HCT116 (cell line): Measurements from ENCODE around the gene MROH8. TPM values are rescaled to one million over a fixed set of nuclear protein-coding genes. Genes with fewer than 3 reads are reported as not detected.

Source experiments
- ATAC-seq: fragments of 200-7000 bp; cut with Tn5 transposase; 2 replicates; pipeline ENCODE4 v1.9.1; 2020; ENCODE audit warnings: mild to moderate bottlenecking, moderate library complexity
- BruUV-seq: library from RNA; stranded (reverse); fragments of 400-500 nt; replicated peaks from 2 replicates; lab custom pipeline; 2021; lab: Mats Ljungman, UMichigan
- CTCF ChIA-PET: fragments of 300-600 bp; sonication (Branson Sonifier 250); formaldehyde crosslinking; loops from one replicate; lab custom pipeline; 2021; ENCODE audit warnings: antibody characterized with exemption; lab: Charles Lee
- POLR2A ChIA-PET: fragments of 300-600, 350-600 bp; sonication (Branson Sonifier 250); formaldehyde crosslinking; loops from one replicate; lab custom pipeline; 2021; ENCODE audit warnings: antibody characterized with exemption; lab: Charles Lee
- RAD21 ChIA-PET, 2 experiments: fragments of 300-600 bp; sonication (Branson Sonifier 250); formaldehyde crosslinking; loops; one replicate each; lab custom pipeline; 2023; ENCODE audit warnings: low total read pairs in 2 of 2; ENCODE audit not compliant: uncharacterized antibody in 2 of 2, unreplicated experiment in 2 of 2, low non-redundant PET in 1 of 2; lab: Charles Lee
- DNase-seq: peaks from one replicate; pipeline ENCODE4 v3.0.0-alpha.2; 2010; ENCODE audit warnings: low read depth, low spot score
- H2AFZ ChIP-seq: fragments of 200-600 bp; shearing (Covaris generic), sonication (generic); 2 replicates; pipeline ENCODE4 v1.6.1; 2017; ENCODE audit warnings: low read depth, mixed run types, mixed read lengths, antibody characterized with exemption, low read length; ENCODE audit not compliant: poor library complexity, severe bottlenecking
- H3K27ac ChIP-seq: 2 replicates; pipeline ENCODE4 v1.5.1; 2012; ENCODE audit warnings: low read depth, low read length
- H3K27me3 ChIP-seq: fragments of 200-600 bp; sonication (generic); 2 replicates; pipeline ENCODE4 v1.6.1; 2016; ENCODE audit warnings: mixed run types, low read length, mixed read lengths; ENCODE audit not compliant: insufficient read depth
- H3K36me3 ChIP-seq, 2 experiments: fragments of 200-500 bp in 1 of 2; fragments of 200-600 bp in 1 of 2; sonication (Bioruptor generic) in 1 of 2; sonication (generic) in 1 of 2; 2 replicates each; pipeline versions ENCODE4 v1.5.1 to v1.6.1; 2014 to 2016; ENCODE audit warnings: low read length in 2 of 2, inconsistent platforms in 1 of 2, mixed read lengths in 1 of 2, mixed run types in 1 of 2; ENCODE audit not compliant: insufficient read depth in 2 of 2, control insufficient read depth in 1 of 2
- H3K4me1 ChIP-seq, 2 experiments: fragments of 200-600 bp in 1 of 2; sonication (generic) in 1 of 2; 2 replicates each; pipeline versions ENCODE4 v1.5.1 to v1.6.1; 2012 to 2017; ENCODE audit warnings: low read length in 2 of 2, inconsistent platforms in 1 of 2, mild to moderate bottlenecking in 1 of 2, mixed read lengths in 1 of 2, mixed run types in 1 of 2, moderate library complexity in 1 of 2; ENCODE audit not compliant: insufficient read depth in 2 of 2, control insufficient read depth in 1 of 2
- H3K4me2 ChIP-seq: fragments of 200-600 bp; sonication (generic); 2 replicates; pipeline ENCODE4 v1.6.1; 2017; ENCODE audit warnings: mixed run types, low read length, mixed read lengths
- H3K4me3 ChIP-seq, 2 experiments: fragments of 200-600 bp in 1 of 2; sonication (generic) in 1 of 2; replicated peaks in 1 of 2; 2 replicates each; pipeline ENCODE4 v1.5.1; 2011 to 2016; ENCODE audit warnings: low read length in 2 of 2, control low read depth in 1 of 2, low read depth in 1 of 2, mild to moderate bottlenecking in 1 of 2, mixed read lengths in 1 of 2, mixed run types in 1 of 2
- H3K79me2 ChIP-seq: fragments of 200-600 bp; sonication (generic); 2 replicates; pipeline ENCODE4 v1.6.1; 2017; ENCODE audit warnings: mild to moderate bottlenecking, mixed run types, low read length, moderate library complexity, mixed read lengths; ENCODE audit not compliant: insufficient read depth
- H3K9ac ChIP-seq: fragments of 200-600 bp; sonication (generic); 2 replicates; pipeline ENCODE4 v1.6.1; 2016; ENCODE audit warnings: low read length, mixed read lengths
- H3K9me2 ChIP-seq: fragments of 200-600 bp; sonication (generic), shearing (Covaris generic); 2 replicates; pipeline ENCODE4 v1.6.1; 2017; ENCODE audit warnings: mixed run types, mild to moderate bottlenecking, moderate library complexity; ENCODE audit not compliant: insufficient read depth
- H3K9me3 ChIP-seq, 2 experiments: fragments of 200-500 bp in 1 of 2; fragments of 200-600 bp in 1 of 2; sonication (Bioruptor generic) in 1 of 2; sonication (generic) in 1 of 2; 2 replicates each; pipeline ENCODE4 v1.6.1; 2014 to 2017; ENCODE audit warnings: low read length in 2 of 2, mixed read lengths in 2 of 2, inconsistent platforms in 1 of 2, low read depth in 1 of 2, mild to moderate bottlenecking in 1 of 2, mixed run types in 1 of 2, moderate library complexity in 1 of 2; ENCODE audit not compliant: control insufficient read depth in 1 of 2, insufficient read depth in 1 of 2
- H4K20me1 ChIP-seq: fragments of 200-600 bp; sonication (generic), shearing (Covaris generic); 2 replicates; pipeline ENCODE4 v1.6.1; 2017; ENCODE audit warnings: mixed run types, mild to moderate bottlenecking, moderate library complexity; ENCODE audit not compliant: insufficient read depth
- EZH2 ChIP-seq: fragments of 200-600 bp; sonication (generic); IDR thresholded peaks from 2 replicates; pipeline ENCODE4 v1.6.1; 2017; ENCODE audit warnings: antibody characterized with exemption, mixed run types
- EZH2phosphoT487 ChIP-seq: fragments of 200-600 bp; IDR thresholded peaks from 2 replicates; pipeline ENCODE4 v1.6.1; 2018; ENCODE audit warnings: antibody characterized with exemption, borderline replicate concordance
- FOSL1 ChIP-seq: IDR thresholded peaks from 2 replicates; pipeline ENCODE4 v1.6.1; 2012; ENCODE audit warnings: low read depth
- SRF ChIP-seq: IDR thresholded peaks from 2 replicates; pipeline ENCODE4 v1.6.1; 2012; ENCODE audit warnings: low read depth
- YY1 ChIP-seq: IDR thresholded peaks from 2 replicates; pipeline ENCODE4 v1.6.1; 2011; ENCODE audit warnings: low read length, low read depth, moderate library complexity, mild to moderate bottlenecking; ENCODE audit not compliant: insufficient replicate concordance; ENCODE audit errors: extremely low read depth
- ZFX ChIP-seq: fragments of 450-650 bp; IDR thresholded peaks from 2 replicates; pipeline ENCODE4 v1.6.1; 2017
- intact Hi-C: fragments of 100-400 bp; cut with micrococcal nuclease; formaldehyde crosslinking; loops from 2 replicates; pipeline ENCODE4 v1.10.0; 2022
- total RNA-seq: library from RNA; stranded (reverse); gene quantifications from one replicate; pipeline ENCODE4 v1.2.1, GENCODE V29; 2021; ENCODE audit not compliant: unreplicated experiment
- TF ChIP-seq, protein P1 (sequence below): IDR thresholded peaks from 2 replicates; pipeline ENCODE4 v1.6.1; 2011; ENCODE audit warnings: mild to moderate bottlenecking, low read length, moderate library complexity; ENCODE audit not compliant: insufficient replicate concordance; ENCODE audit errors: extremely low read depth
- TF ChIP-seq, protein P2 (sequence below): IDR thresholded peaks from 2 replicates; pipeline ENCODE4 v1.6.1; 2012; ENCODE audit warnings: low read depth
- TF ChIP-seq, protein P3 (sequence below): IDR thresholded peaks from 2 replicates; pipeline ENCODE4 v1.6.1; 2012

MROH8 gene
- total RNA-seq, 1 experiment from 2014 or later = 0.79 TPM

DNA sequence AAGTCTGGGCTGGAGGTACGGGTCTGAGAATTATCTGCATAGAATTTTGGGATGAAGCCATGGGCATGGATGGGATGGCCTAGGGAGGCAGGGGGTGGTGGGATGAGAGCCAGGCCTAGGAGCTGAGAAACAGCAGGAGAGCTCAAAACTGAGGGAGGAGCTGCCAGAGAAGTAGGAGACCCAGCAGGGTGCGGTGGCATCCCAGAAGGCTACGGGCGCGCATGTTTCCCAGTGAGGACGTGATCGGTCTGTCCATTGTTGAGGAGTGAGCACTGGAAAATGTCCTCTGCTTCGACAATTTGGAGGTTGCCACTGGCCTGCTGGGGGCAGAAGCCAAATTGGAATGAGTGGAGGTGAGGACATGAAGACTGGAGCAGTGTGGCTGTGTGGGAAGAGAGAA lies 14.5 kb upstream of the MROH8 start:
- ChIA-PET CTCF (interaction anchor here (1.0 kb wide), 1 partner anchor 15 kb away, joined by 3 read pairs; the partner anchor contains the start of genes MROH8 and RPN2), POLR2A (no interaction called here), RAD21 (no interaction called here)
- H3K79me2 ChIP-seq = peaks cover 98% of the 10 kb centered on the region
- no peak overlapping the region for H3K4me3 ChIP-seq
- no TSS peak for BruUV-seq
- no peak overlapping the region for H3K9ac ChIP-seq
- DNase-seq = no peak
- H3K4me2 ChIP-seq = no peak overlapping the region
- peaks cover 17 to 35% of the 10 kb centered on the region in 2 experiments for H3K36me3 ChIP-seq
- H3K9me3 ChIP-seq = no peaks in the 10 kb centered on the region
- H2AFZ ChIP-seq = no peak overlapping the region
- intact Hi-C loops = loop anchor here (2.0 kb wide), 1 partner anchor 341 kb away; no protein-coding TSS in a partner anchor
- H3K9me2 ChIP-seq = no peaks in the 10 kb centered on the region
- TF ChIP-seq YY1 = no peak
- TF ChIP-seq, protein P1, sequence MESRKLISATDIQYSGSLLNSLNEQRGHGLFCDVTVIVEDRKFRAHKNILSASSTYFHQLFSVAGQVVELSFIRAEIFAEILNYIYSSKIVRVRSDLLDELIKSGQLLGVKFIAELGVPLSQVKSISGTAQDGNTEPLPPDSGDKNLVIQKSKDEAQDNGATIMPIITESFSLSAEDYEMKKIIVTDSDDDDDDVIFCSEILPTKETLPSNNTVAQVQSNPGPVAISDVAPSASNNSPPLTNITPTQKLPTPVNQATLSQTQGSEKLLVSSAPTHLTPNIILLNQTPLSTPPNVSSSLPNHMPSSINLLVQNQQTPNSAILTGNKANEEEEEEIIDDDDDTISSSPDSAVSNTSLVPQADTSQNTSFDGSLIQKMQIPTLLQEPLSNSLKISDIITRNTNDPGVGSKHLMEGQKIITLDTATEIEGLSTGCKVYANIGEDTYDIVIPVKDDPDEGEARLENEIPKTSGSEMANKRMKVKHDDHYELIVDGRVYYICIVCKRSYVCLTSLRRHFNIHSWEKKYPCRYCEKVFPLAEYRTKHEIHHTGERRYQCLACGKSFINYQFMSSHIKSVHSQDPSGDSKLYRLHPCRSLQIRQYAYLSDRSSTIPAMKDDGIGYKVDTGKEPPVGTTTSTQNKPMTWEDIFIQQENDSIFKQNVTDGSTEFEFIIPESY = no peak
- TF ChIP-seq SRF = no peak
- no peak for TF ChIP-seq EZH2phosphoT487
- TF ChIP-seq, protein P2, sequence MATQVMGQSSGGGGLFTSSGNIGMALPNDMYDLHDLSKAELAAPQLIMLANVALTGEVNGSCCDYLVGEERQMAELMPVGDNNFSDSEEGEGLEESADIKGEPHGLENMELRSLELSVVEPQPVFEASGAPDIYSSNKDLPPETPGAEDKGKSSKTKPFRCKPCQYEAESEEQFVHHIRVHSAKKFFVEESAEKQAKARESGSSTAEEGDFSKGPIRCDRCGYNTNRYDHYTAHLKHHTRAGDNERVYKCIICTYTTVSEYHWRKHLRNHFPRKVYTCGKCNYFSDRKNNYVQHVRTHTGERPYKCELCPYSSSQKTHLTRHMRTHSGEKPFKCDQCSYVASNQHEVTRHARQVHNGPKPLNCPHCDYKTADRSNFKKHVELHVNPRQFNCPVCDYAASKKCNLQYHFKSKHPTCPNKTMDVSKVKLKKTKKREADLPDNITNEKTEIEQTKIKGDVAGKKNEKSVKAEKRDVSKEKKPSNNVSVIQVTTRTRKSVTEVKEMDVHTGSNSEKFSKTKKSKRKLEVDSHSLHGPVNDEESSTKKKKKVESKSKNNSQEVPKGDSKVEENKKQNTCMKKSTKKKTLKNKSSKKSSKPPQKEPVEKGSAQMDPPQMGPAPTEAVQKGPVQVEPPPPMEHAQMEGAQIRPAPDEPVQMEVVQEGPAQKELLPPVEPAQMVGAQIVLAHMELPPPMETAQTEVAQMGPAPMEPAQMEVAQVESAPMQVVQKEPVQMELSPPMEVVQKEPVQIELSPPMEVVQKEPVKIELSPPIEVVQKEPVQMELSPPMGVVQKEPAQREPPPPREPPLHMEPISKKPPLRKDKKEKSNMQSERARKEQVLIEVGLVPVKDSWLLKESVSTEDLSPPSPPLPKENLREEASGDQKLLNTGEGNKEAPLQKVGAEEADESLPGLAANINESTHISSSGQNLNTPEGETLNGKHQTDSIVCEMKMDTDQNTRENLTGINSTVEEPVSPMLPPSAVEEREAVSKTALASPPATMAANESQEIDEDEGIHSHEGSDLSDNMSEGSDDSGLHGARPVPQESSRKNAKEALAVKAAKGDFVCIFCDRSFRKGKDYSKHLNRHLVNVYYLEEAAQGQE = no peak
- TF ChIP-seq, protein P3, sequence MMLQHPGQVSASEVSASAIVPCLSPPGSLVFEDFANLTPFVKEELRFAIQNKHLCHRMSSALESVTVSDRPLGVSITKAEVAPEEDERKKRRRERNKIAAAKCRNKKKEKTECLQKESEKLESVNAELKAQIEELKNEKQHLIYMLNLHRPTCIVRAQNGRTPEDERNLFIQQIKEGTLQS = no peak
- TF ChIP-seq ZFX = no peak
- no peak for TF ChIP-seq FOSL1
- no peak for TF ChIP-seq EZH2
- TF ChIP-seq, all 23 proteins: peak for 0
- no peak for ATAC-seq
- H4K20me1 ChIP-seq = peaks cover 27% of the 10 kb centered on the region; the same call in 1 of the 2 replicates
- H3K27ac ChIP-seq = no peak overlapping the region
- no peaks in the 10 kb centered on the region for H3K27me3 ChIP-seq
- H3K4me1 ChIP-seq = peaks cover 0 to 7% of the 10 kb centered on the region in 2 experiments; a peak in 1 of 4 replicates
